HG02981 (cell line): ENCODE results near the gene BMP5.

Experiments used
- ATAC-seq: cut with Tn5 transposase; IDR thresholded peaks from one replicate; pipeline ENCODE4 v1.9.1; 2021; ENCODE audit warnings: mild to moderate bottlenecking, moderate library complexity; ENCODE audit not compliant: unreplicated experiment

Gene BMP5

GRCh38 chr6:55818482-55818881, 56.9 kb downstream of the BMP5 start:
- no peak for ATAC-seq

GRCh38 chr6:55812509-55812908, 62.9 kb downstream of the BMP5 start:
- ATAC-seq: no peak

- no peak for ATAC-seq
These were observed 64.3 kb downstream of the BMP5 start for GRCh38 chr6:55811074-55811473.

DNA sequence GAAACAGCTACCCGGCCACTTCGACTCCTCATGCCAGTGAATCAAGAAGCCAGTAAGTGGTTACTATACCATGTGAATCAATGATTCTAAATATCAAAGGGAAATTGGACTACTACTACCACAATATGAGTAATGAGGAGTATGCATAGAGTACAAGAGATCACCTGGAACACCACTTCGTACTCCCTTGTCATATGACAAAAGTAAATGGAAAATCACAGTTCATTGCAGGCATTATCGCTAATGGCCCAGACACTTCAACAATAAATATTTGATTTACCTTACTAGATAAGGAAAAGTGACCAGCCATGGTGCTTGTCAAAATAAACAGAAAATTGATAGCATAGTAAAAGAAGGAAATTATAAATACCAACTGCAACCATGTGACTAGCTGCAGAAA, 73.1 kb downstream of the BMP5 start:
- no peak for ATAC-seq

DNA sequence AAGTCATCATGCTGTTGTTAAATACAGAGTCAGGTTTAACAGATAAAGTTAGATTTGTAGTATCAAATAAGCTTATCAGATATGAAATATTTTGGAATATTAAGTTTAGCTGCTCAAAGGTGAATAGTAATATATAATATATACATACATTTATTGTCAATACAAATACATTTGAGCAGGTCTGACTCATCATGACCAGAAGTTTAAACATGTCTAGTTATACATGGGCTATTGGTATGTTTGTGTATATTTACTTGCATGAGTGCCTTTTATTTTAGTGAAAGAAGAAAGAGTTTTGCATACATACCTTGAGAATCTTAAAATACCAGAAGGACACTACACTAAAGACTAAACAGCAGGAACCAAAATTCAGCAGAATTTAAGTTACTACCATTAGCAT, 76.8 kb downstream of the BMP5 start:
- no peak for ATAC-seq

DNA sequence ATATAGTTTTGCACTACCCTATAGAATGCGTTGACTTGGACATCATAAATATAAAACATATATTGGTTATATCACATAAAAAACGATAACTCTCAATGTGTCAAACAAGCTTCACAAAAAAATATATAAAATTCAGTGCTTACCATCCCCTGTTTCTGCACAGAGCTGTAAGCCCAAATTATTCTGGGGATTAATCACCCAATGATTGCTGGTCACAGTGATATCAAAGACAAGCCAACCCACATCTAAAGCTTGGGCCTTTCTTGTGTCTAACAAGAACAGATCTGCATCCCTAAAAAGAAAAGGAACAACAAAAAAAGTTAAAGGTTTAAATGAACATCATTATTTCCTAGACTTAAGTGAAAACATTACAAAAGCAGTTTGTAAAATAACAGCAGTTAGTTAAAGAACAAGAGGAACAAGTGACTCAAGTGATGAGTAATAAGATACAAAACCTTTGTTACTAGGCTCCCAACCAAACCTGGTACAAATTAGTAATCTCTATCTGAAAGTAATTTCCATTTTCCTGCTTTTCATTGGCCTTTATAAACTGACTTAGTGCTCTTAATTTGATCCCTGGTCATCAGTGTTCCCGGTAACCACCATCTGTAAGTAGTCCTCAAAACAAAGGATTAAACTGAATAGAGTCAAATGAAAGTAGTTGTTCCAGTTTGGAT, 81.1 kb downstream of the BMP5 start:
- ATAC-seq: no peak

GRCh38 chr6:55785273-55785672, 90.1 kb downstream of the BMP5 start:
- no peak for ATAC-seq

DNA sequence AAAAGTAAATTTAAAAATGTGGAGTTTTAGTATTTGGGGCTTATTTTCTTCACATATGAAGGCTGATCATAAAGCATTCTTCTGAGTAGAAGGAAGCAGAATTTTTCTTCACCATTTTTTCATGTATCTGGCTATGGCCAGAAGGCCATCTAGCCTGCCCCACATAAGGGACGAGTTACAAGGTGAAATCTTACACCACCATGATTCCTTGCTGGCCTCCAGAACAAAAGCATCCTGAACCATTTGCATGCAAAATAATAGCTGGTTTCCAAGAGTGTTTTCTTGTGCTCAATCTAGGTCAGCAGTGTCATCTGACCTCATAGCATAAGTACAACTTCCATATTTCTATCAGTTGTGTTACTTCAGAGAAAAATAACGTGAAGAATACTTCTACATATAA, 93.1 kb downstream of the BMP5 start:
- ATAC-seq: no peak

- no peak for ATAC-seq
These were observed 96.7 kb downstream of the BMP5 start for GRCh38 chr6:55778705-55779104.

DNA sequence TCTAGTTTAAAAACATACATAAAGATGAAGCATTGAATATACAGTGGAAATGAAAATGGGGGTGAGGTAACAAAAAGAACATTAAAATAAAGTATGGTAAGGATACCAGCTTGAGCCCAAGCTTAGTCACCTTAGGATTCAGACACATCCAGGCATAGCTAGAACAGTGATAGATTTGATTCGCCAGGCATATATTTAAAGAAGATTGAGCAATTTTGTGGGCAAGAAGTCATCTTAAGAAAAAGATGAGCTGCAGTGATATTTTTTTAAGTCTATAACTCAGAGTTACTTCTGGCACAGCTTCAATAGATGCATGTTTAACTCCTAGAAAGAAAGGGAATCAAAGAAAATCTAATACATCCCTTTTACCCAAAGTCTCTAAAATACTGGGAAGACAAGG, 97.9 kb downstream of the BMP5 start:
- ATAC-seq: no peak

- ATAC-seq: no peak
These were observed 99.3 kb downstream of the BMP5 start for GRCh38 chr6:55776113-55776512.

GRCh38 chr6:55775029-55775318, 100.4 kb downstream of the BMP5 start:
- ATAC-seq: no peak

GRCh38 chr6:55774286-55775028, 100.9 kb downstream of the BMP5 start:
- ATAC-seq: no peak

- ATAC-seq: no peak
These were observed 101.7 kb downstream of the BMP5 start for GRCh38 chr6:55773620-55774216.

GRCh38 chr6:55772730-55773129, 102.7 kb downstream of the BMP5 start:
- ATAC-seq: no peak

DNA sequence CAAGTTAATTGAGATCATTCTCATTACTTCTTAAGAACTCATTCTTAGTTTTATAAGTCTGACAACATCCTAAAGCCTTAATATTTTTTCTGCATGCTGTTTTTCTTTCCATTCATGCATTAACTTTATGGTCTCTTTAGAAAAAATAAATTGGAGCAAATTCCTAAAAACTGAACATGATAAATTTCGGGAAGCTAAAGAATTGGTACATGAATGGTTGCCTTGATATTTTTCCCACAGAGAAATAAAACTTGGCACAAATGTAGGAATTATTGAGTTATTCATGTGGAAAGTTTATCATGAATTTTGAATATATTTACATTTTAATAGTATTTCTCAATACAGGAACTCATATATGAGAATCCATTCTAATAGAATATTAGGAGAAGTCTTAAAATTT, 115.9 kb downstream of the BMP5 start:
- ATAC-seq: no peak

GRCh38 chr6:55758156-55758937, 117.0 kb downstream of the BMP5 start:
- ATAC-seq: no peak

GRCh38 chr6:55756531-55757031, 118.8 kb downstream of the BMP5 start:
- ATAC-seq: no peak

DNA sequence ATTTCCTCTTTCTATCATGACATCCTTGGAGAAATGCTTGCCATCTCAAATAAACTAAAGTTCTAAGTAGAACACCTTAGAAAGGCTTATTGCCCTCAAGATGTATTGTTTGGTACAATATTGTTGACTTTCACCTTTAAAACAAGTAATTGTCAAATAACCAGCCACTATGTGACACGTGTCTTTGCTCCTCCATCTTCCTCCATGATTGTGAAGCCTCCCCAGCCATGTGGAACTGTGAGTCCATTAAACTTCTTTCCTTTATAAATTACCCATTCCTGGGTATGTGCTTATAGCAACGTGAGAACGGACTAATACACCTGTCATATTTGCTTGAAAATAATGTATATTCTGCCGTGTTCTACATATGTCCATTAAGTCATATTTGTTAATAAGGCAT, 126.5 kb downstream of the BMP5 start:
- no peak for ATAC-seq

GRCh38 chr6:55746473-55746872, 128.9 kb downstream of the BMP5 start:
- no peak for ATAC-seq

- ATAC-seq: no peak
These were observed 141.1 kb downstream of the BMP5 start for GRCh38 chr6:55734256-55734655.

DNA sequence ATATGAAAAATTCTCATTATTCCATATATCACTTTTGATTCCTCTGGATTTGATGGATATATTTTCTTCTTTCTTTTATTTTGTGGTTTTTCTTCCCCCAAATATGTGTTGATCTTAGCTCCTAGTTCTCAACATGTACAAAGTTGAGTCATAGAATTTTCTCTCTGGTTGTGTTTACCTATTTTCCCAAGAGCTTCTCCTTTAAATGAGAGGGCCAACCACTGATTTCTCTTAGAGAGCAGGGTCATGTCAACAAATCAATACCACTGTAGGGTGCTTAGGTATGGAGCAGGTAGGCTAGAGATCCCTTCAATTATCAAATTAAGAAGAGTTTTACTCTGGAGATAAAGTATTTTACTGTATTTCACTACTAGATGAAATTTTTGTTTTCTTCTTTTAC, 145.7 kb downstream of the BMP5 start:
- ATAC-seq: no peak
